Amniotic stem cell (primary cell): ENCODE data around the gene CABP4.
"Not testable (repeated sequence)": the region's sequence is repeated elsewhere in the genome, so short reads cannot be mapped to it uniquely, and the experiment has no call there.

Experiments used
- DNase-seq: peaks from one replicate; lab custom pipeline; 2025; lab: John Stamatoyannopoulos, UW

CABP4 gene

DNA sequence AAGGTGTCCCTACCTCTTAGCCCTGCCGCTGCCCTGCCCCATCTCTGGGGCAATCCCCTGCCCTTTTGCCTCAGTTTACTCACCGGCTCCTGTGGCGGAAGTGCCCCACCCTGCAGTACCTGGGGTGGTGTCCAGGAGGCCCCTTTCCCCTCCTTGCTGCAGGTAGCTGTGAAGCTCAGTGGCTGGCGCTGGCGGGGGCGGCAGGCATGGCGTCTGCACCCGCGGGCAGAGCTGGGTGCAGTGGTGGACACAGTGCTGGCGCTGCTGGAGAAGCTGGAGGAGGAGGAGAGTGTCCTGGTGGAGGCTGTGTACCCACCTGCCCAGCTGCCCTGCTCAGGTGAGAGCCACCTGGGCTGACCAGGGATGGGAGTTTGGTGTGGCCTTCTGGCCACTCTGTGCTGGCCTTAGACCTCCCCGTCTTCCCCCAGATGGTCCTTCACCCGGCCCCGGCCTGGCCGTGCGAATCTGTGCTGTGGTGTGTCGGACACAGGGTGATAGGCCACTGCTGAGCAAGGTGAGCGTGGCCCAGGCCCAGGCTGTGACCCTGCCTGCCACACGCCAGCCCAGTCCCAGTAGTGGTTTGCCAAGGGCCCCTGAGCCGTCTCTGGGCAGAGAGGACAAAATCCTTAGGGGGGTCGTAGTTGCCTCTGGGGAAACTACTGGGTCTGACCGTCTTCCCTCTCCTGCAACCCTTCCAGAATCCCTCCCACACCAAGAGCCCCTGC lies 35.7 kb upstream of the CABP4 start:
- DNase-seq: no peak

DNA sequence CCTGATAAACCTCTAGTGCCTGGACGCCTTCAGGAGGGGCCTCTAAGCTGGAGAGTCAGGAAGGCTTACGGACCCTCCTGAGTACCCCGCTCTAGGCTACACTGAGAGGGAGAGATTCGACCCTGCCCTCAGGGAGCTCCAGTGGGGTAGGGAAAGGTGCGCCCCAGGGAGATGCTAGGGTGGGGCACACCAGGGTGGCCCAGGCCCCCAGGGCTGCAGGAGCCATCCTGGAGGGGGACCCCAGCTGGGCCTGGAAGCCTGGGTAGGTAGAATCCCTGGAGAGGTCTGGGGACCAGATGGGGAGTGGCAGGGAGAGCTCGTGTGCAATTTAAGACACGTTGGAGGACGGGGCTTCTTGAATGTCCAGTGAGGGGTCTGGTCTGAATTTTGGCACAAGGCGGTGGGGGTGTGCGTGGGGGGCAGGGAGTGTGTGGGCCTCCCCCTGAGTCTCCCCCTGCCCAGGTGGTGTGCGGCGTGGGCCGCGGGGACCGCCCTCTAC lies 35.0 kb upstream of the CABP4 start:
- no peak for DNase-seq

DNA sequence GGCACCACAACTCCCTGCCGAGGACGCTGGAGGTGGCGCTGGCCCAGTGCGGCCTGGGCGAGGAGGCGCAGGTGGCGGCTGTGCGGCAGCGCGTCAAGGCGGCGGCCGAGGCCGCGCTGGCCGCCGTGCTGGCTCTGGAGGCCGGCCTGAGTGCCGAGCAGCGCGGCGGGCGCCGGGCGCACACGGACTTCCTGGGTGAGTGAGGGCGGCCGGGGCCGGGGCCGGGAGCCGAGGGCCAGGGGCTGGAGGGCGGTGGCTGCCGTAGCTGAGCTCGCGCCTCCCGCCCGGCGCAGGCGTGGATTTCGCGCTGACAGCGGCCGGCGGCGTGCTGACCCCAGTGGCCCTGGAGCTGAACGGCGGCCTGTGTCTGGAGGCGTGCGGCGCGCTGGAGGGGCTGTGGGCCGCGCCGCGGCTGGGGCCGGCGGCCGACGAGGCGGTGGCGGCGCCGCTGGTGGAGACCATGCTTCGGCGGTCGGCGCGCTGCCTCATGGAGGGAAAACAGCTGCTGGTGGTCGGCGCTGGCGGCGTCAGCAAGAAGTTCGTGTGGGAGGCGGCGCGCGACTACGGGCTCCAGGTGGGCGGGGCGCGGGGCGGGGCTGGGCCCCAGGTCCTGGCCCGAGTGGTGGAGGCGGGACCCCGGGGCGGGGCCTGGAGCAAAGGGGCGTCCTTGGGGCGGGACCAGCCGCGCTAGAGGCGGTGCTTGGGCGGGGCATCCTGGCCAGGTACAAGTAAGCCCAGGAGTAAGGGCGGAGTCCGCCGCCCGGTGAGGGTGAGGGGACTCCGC lies 34.3 kb upstream of the CABP4 start:
- peak; percentile 70 for DNase-seq

DNA sequence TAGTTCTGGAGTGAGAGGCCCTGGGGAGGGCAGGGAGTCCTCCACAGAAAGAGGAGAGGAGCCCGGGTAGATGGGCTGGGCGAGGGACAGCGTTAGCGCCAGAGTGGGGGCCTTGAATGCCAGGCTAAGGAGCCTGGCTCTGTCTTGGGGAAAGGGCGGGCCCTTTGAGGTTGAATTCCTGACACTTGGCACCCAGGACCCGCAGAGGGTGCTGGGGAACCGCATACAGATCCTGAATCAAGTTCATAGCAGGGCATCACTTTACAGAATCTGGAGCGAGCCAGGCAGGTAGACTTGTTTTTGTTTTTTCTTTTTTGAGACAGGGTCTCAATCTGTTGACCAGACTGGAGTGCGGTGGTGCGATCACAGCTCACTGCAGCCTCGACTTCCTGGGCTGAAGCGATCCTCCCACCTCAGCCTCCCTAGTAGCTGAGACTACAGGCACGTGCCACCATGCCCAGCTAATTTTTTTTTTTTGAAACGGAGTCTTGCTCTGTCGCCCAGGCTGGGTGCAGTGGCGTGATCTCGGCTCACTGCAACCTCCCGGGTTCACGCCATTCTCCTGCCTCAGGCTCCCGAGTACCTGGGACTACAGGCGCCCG lies 33.6 kb upstream of the CABP4 start:
- DNase-seq: no peak

DNA sequence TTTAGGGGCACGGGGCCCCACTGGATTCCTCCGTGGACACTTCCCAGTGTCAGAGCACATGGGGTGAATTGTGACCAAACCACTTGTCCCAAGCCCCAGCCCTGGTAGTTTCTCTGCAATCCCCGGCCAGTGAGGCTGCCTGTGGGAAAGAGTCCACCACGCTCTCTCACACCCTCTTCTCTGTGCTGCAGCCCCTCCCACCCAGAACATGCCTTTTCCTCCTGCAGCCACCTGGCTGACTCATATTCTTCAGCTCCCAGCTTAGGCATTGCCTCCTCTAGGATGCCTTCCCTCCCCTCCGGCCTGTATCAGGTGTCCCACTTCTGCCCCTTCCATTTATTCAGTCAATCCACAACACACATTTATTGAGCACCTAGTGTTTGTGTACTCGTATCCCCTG lies 32.3 kb upstream of the CABP4 start:
- DNase-seq: no peak

DNA sequence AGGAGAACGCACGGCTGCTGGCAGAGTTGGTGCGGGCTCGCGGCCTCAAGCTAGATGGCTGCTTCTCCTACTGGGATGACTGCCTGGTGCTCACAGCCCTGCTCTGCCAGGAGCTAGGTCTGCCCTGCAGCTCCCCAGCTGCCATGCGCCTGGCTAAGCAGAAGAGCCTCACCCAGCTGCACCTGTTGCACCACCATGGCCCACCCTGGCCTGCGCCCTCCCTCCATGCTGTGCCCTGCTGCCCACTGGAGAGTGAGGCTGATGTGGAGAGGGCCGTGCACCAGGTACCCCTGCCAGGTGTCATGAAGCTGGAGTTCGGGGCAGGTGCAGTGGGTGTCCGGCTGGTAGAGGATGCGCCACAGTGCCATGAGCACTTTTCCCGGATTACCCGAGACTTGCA lies 31.7 kb upstream of the CABP4 start:
- DNase-seq: no peak

DNA sequence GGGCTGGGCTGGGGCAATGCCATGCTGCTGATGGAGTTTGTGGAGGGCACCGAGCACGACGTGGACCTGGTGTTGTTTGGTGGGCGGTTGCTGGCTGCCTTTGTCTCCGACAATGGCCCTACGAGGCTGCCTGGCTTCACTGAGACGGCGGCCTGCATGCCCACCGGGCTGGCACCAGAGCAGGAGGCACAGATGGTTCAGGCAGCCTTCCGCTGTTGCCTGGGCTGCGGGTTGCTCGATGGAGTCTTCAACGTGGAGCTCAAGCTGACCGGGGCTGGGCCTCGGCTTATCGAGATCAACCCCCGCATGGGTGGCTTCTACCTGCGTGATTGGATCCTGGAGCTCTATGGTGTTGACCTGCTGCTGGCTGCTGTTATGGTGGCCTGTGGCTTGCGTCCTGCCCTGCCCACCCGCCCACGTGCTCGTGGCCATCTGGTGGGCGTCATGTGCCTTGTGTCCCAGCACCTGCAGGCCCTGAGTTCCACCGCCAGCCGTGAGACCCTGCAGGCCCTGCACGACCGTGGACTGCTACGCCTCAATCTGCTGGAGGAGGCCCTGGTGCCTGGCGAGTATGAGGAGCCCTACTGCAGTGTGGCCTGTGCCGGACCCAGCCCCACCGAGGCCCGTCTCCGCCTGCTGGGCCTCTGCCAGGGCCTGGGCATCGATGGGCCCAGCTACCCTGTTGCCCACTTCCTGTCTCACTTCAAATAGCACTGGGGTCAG lies 31.1 kb upstream of the CABP4 start:
- DNase-seq: no peak

DNA sequence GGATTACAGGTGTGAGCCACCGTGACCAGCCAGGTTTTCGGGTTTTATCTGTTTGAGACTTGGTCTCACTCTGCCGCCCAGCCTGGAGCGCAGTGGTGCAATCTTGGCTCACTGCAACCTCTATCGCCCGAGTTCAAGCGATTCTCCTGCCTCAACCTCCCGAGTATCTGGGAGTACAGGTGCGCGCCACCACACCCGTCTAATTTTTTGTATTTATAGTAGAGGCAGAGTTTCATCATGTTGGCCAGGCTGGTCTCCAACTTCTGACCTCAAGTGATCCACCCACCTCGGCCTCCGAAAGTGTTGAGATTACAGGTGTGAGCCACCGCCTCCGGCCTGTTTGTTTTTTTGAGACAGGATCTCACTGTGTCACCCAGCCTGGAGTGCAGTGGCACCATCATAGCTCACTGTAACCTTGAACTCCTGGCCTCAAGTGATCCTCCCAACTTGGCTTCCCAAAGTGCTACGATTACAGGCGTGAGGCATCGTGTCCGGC lies 27.7 kb upstream of the CABP4 start:
- not testable (repeated sequence) for DNase-seq

DNA sequence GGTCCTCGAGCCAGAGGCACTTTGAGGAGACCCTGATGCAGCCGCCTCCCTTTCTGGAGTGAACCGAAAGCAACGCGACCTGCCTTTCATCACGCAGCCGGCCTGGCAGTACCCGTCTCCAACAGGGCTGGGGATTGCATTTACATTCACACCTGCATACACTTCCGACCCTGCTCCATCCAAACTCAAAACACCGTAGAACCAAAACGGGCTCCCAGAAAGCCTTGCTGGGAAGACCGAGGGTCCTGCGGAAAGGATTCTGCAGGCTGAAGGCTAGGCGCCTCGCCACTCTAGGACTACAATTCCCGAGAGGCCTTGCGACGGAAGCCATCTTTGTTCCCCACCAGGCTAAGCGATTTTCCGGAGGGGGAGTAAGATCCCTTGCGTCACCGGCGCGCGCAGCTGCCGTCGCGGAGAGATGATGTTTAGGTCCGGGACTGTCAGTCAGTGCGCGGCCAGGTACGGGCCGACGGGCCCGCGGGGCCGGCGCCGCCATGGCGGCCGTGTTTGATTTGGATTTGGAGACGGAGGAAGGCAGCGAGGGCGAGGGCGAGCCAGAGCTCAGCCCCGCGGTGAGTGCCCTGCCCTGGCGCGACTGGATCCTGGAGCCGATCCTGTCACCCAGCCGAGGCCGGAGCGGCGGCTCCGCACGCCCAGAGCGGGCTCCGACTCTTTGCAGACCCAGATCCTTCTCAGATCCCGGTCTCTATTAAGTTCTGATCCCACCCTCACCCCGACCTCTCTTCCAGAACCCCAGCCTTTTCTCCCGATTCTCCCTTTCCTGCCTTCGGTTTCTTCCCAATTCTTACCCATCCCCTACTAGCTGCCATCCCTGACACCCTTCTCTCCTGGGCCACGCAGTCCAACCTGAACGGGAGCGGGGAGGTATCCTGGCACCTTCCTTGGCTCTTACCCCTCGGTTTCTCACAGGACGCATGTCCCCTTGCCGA lies 26.8 kb upstream of the CABP4 start, which contains the start of gene RPS6KB2:
RPS6KB2 (plus strand) TSS at position 443 of the 950 bp plus-strand sequence; CDS start at position 495, 52 bp downstream.
- peak; percentile 93 for DNase-seq

DNA sequence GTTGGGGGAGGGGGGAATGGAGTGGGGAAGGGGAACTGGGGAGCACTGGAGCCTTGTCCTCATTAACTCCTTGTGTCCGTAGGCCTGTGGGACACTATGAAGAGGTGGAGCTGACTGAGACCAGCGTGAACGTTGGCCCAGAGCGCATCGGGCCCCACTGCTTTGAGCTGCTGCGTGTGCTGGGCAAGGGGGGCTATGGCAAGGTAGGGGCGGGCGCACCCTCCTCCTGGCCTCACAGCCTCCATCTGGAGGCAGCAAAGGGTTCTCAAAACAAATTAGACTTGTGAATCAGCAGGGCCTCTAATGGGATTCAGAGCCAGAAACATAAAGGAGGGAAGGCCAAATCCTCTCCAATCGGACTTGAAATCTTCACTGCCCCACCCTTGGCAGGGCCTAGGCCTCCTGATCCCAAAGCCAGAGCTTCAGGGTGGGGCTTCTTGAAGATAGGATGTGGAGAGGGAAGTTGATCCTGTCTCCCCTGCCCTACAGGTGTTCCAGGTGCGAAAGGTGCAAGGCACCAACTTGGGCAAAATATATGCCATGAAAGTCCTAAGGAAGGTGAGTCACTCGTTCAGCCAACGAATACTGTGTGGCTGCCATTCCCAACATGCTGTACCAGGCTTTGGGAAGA lies 26.0 kb upstream of the CABP4 start:
- DNase-seq: no peak

DNA sequence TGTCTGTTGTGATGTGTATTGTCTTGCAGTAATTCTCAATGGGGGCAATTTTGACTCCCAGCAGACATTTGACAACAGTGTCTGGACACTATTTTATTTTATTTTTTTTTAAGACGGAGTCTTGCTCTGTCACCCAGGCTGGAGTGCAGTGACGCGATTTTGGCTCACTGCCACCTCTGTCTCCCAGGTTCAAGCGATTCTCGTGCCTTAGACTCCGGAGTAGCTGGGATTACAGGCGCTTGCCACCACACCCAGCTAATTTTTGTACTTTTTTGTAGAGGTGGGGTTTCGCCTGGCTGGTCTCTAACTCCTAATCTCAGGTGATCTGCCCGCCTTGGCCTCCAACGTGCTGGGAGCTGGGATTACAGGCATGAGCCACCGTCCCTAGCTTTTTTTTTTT lies 25.4 kb upstream of the CABP4 start:
- no peak for DNase-seq

DNA sequence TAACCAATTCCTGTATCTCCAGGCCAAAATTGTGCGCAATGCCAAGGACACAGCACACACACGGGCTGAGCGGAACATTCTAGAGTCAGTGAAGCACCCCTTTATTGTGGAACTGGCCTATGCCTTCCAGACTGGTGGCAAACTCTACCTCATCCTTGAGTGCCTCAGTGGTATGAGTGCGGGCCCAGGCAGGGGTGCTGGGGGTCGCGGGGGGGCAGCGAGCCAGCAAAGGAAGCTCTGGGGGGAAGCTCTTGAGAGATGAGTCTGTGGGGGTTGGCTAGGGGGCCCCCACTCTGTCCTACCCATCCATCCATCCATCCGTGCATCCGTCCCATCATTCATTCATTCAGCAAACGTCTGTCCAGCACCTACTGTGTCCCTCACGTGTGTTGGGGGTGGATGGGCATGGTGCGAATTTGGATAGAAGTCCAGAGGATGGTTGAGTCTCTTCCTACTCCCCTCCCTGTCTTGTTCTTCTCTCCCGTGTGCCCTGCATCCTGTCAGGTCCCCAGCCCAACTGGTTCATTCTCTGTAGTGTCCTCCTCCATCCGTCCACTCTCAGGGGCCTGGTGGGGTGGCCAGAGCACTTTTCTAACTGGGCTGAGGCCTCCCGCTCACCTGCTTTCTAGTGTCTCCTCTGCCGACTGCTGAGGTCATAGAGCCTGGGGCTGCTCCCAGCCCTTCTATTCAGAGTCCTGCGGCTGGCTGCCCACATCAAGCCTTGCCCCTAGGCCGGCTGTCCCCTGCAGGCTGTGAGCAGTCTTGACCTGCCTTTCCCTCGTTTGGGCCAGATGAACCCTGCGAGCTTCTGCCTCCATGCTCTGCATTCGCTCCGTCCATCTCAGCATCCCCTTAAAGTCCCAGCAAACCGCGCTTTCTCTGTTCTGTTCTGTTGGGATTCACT lies 23.6 kb upstream of the CABP4 start:
- DNase-seq: no peak

DNA sequence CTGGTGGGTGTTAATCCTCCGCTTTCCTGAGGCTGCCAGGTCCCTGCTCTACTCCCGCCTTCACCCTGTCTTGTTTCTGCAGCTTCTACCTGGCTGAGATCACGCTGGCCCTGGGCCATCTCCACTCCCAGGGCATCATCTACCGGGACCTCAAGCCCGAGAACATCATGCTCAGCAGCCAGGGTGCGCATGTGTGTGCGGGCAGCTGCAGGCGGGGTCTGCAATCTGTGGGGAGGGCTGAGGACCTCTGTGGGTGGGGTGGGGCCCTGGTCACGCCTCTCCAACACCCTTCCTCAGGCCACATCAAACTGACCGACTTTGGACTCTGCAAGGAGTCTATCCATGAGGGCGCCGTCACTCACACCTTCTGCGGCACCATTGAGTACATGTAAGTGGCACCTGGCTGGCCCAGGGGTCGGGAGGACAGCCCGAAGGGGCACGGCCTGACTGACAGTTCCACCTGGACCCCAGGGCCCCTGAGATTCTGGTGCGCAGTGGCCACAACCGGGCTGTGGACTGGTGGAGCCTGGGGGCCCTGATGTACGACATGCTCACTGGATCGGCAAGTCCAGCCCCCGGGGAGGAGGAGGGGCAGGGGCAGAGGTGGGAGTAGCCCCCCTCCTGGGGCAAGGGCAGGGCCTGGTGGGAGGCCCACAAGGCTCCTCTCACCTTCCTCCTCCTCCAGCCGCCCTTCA lies 22.4 kb upstream of the CABP4 start:
- no peak for DNase-seq

DNA sequence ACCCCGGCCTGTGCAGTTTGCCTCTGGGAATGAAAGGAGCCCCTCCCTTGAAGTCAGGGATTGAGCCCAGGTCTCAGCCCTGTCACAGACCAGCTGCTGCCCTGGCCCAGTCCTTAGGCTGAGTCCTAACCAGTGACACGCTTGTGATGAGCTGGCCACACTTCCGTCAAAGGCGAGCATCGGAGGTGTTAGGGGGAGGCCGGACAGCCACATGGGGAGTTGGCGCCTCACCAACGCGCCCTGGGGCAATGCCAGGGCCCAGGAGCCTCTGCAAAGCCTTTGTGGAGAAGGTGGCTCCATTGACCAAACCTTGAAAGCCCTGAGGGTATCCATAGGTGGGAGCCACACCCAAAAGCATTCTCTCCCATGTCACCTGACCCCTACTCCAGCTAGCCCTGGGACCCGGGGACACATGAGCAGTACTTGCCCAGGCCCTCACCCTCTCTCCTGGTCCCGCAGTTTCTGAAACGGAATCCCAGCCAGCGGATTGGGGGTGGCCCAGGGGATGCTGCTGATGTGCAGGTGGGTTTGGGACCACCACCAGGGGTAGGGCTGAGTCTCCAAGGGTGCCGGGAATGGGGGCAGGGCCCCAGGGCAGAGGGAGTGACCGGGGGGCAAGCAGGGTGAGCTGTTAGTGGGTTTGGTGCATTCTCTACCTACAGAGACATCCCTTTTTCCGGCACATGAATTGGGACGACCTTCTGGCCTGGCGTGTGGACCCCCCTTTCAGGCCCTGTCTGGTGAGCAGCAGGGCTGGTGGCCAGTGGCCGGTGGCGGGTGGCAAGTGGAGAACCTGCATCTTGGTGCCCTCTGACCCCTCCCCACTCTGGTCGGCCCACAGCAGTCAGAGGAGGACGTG lies 21.4 kb upstream of the CABP4 start:
- DNase-seq: no peak

DNA sequence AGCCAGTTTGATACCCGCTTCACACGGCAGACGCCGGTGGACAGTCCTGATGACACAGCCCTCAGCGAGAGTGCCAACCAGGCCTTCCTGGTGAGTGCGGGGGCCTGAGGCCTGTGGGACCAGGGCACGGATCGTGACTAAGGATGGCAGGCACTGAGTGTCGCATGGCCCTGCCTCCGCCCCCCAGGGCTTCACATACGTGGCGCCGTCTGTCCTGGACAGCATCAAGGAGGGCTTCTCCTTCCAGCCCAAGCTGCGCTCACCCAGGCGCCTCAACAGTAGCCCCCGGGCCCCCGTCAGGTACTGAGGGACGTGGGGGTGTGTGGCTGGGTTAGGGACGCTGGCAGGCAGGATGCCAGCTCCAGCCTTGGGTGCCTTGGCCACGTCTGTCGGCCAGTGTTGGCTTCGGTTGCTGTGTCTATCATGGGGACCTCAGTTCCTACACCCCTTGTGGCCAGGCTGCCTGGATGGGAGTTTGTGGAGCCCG lies 20.7 kb upstream of the CABP4 start:
- DNase-seq: no peak

DNA sequence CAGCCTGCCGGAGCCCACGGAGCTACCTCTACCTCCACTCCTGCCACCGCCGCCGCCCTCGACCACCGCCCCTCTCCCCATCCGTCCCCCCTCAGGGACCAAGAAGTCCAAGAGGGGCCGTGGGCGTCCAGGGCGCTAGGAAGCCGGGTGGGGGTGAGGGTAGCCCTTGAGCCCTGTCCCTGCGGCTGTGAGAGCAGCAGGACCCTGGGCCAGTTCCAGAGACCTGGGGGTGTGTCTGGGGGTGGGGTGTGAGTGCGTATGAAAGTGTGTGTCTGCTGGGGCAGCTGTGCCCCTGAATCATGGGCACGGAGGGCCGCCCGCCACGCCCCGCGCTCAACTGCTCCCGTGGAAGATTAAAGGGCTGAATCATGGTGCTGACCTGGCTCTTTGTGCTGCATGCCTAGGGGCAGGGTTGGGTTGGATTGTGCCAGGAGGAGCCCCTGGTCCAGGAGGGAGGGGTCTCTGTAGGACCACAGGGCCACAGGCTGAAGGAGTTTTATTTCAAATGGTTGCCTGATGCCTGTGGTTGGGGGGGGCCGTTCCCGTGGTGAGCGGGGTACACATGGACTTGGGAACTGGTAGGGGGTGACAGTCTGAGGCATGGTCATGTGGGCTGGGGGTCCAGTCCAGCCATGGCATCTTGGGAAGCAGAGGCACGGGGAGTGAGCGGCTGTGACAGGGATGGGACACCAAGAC lies 20.0 kb upstream of the CABP4 start:
- DNase-seq: no peak
